Gastrocnemius medialis (tissue), 4 donors: ENCODE results near the gene CELSR1.

Experiments
- CTCF ChIP-seq, 5 experiments: fragments of 450-650 bp in 3 of 5; fragments of 200-600 bp in 2 of 5; sonication (generic) in 2 of 5; IDR thresholded peaks in 4 of 5; conservative IDR thresholded peaks in 1 of 5; 1 replicate in 4 of 5; 2 replicates in 1 of 5; pipeline ENCODE4 v1.5.1; 2016 to 2019; ENCODE audit warnings: antibody characterized with exemption in 5 of 5, mild to moderate bottlenecking in 3 of 5, moderate library complexity in 3 of 5
- POLR2A ChIP-seq, 2 donors: fragments of 450-650 bp; IDR thresholded peaks; one replicate each; pipeline ENCODE4 v1.6.1; 2017; ENCODE audit warnings: antibody characterized with exemption in 2 of 2, mild to moderate bottlenecking in 2 of 2, moderate library complexity in 2 of 2

GRCh38 chr22:46490538-46490937, 46.9 kb downstream of the CELSR1 start:
- no peak for TF ChIP-seq POLR2A (IDR thresholded peaks at IDR 0.05)
- no peak for TF ChIP-seq CTCF (IDR thresholded peaks at IDR 0.05 in 4 of 5, conservative IDR thresholded peaks at IDR 0.05 in 1 of 5)
